ENCODE results near the gene DCAF11.

DCAF11 gene

DNA sequence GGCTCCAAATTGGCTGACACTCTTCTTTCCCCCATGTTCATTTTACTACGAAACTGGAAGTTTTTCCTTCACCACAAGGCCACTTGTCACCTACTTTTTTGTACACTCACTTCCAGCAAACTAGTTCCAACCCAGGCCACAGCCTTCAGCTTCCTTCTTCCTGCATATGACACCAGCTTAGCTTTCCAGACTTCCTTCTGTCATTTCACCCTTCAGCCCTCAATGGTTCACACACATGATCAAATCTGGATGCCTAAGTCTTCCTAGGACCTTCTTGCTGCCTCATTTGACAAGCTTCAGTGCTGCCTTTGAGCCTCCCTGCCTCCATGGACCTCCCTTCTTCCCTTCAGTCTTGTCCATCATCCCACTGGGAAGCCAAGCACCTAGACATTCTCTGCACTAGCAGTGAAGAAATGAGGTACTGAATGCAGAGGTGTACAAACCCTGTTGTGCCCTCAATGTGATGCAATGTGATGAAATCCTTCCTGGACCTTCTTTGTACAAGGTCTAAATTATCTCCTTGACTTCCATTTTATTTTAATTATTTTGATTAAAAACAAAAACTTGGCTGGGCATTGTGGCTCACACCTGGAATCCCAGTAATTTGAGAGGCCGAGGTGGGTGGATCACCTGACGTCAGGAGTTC, 53.0 kb downstream of the DCAF11 start:
- no peak for DNase-seq

DNA sequence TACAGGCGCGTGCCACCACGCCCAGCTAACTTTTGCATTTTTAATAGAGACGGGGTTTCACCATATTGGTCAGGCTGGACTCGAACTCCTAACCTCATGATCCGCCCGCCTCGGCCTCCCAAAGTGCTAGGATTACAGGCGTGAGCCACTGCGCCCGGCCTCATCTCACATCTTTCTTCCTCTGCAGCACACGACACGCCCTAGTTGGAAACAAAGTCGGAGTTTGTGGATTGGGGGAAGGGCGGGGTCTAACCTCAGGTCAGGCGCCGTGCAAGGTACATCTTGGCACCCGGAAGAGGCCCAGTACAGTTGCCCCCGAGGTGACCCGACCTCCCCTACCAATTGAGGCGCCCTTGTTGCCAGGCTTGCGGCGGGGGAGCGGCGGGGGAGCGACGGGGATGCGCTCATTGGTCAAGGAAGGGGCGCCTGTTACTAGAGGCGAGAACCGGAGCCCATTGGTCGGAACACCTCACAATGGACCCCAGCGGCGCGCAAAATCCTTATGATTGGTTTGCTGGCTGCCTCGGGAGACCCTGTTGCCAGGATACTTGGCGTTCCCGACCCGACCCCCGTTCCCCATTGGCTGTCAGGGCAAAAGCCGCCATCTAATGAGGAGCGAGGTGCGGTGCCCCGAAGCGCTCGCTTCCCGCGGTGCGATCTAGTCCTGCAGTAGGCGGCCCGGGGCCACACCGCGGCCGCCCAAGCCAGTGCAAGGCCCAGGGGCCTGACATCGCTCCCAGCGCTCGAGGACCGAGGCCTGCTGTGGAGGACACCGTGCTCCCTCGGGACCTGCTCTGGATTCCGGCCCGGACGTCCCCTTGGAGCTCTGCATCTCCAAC, 57.1 kb downstream of the DCAF11 start, which contains the start of gene REC8:
Gene REC8 (plus strand): TSS at position 659 of the 839 bp plus-strand sequence. CDS start 473 bp downstream, outside the sequence.
- DNase-seq: no peak

DNA sequence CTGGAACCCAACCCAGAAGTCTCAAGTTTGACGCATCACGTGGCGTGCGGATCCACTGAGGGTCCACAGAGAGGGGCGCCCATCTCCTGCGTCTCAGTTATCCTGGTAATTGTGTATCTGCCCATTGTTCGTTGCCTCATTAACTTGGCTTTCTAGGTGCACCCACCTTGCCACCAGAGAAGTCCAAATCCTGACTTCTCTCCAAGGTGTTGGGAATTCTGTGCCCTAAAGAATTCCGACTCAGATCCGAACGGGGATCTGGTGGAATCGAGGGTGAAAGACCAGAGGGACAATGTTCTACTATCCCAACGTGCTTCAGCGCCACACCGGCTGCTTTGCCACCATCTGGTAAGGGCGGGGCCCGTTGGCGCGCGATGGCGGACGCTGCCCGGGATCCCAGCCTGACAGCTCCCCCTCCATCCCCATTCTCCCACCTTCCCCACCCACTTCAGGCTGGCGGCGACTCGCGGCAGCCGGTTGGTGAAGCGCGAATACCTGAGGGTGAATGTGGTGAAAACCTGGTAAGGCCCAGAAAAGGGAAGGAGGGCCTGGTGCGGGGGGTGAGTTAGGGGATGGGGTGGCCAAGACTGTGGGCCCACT, 57.8 kb downstream of the DCAF11 start:
- no peak for DNase-seq

DNA sequence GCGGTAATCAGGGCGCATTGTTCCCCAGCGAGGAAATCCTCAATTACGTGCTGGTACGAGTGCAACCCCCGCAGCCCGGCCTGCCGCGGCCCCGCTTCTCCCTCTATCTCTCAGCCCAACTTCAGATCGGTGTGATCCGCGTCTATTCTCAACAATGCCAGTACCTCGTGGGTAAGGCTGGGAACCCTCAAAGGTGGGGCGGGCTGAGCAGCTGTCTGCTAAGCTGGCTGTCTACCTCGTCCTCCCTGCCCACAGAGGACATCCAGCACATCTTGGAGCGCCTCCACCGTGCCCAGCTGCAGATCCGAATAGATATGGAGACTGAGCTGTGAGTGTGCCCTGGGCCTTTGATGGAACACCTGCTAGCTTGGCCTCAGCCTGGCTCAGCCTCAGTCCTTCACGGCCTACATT, 58.3 kb downstream of the DCAF11 start:
- no peak for DNase-seq

All from NK-92 treated with Interleukin-12 subunit alpha and Interleukin-12 subunit beta, amount 100 ng/mL, for 24 hours (cell line).